Amniotic stem cell (primary cell): Measurements from ENCODE around the gene MUC6.
"Not testable (repeated sequence)": the region's sequence is repeated elsewhere in the genome, so short reads cannot be mapped to it uniquely, and the experiment has no call there.

Experiments used
- DNase-seq: peaks from one replicate; lab custom pipeline; 2025; lab: John Stamatoyannopoulos, UW

Gene MUC6

GRCh38 chr11:1023811-1024596, 12.5 kb downstream of the MUC6 start:
- no peak for DNase-seq

- no peak for DNase-seq
Measured at GRCh38 chr11:1022908-1023810, 13.4 kb downstream of the MUC6 start.

GRCh38 chr11:1022411-1022810, 14.1 kb downstream of the MUC6 start:
- DNase-seq, result no peak

DNA sequence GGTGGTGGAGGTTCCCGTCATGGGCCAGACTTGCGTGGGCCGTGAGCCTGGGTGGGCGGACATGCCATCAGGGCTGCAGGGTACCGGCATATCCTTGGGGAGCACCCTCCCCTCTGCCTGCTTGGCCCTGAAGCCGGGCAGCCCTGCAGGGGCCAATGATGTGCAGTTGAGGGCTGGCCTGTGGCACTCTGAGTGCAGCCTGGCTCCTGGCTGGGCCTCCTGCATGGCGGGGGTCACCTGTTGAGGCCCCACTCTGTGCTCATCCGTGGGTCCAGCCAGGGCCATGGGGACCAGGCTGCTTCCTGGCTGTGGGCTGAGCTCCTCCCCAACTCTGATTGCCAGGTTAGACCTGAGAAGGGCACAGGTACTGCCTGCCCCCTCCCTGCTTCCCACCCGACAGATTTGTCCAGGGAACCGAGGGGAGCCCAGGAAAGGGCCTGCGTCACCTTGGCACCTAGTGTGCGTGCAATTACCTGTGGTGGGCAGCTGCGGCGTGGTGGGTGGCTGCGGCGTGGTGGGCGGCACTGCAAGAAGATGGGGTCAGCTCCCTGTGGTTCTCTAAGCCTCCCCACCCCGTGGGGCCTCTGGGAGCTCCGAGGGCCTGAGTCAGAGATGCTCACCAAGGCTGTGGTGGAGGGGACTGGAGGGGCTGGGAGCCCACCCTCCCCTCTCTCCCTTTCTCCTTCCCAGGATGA, 16.2 kb downstream of the MUC6 start:
- DNase-seq, result no peak

- no peak for DNase-seq
Measured at GRCh38 chr11:1019321-1019910, 17.1 kb downstream of the MUC6 start.

DNA sequence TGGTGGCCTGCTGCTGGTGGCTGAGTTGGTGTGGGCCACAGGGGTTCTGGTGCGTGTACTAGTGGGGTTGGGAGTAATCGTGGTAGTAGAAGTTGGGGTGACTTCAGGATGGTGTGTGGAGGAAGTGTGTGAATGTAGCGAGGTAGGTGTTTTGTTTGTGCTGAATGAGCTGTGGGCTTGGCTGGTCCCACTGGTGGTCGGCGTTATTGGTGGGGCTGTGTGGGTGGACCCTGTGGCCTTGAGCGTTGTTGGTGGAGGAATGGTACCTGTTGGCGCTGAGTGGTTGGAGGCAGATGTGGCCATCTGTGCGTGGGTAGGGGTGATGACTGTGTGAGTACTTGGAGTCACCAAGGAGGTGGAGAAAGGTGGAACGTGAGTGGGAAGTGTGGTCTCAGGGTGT, 18.4 kb downstream of the MUC6 start:
- no peak for DNase-seq

DNA sequence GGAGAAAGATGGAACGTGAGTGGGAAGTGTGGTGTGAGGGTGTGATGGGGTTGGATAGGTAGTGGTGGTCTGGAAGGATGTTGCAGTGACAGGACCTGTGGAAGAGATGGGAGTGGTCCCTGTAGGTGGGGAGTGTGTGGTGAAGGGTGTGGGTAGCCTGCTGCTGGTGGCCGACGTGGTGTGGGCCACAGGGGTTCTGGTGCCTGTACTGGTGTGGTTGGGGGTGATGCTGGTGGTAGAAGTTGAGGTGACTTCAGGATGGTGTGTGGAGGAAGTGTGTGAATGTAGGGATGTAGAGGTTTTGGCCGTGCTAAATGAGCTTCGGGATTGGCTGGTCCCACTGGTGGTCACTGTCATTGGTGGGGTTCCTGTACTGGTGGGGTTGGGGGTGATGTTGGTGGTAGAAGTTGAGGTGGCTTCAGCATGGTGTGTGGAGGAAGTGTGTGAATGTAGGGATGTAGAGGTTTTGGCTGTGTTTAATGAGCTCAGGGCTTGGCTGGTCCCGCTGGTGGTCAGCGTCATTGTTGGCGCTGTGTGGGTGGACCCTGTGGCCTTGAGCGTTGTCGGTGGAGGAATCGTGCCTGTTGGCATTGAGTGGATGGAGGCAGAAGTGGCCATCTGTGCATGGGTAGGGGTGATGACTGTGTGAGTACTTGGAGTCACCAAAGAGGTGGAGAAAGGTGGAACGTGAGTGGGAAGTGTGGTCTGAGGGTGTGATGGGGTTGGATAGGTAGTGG, 19.1 kb downstream of the MUC6 start:
- no peak for DNase-seq

DNA sequence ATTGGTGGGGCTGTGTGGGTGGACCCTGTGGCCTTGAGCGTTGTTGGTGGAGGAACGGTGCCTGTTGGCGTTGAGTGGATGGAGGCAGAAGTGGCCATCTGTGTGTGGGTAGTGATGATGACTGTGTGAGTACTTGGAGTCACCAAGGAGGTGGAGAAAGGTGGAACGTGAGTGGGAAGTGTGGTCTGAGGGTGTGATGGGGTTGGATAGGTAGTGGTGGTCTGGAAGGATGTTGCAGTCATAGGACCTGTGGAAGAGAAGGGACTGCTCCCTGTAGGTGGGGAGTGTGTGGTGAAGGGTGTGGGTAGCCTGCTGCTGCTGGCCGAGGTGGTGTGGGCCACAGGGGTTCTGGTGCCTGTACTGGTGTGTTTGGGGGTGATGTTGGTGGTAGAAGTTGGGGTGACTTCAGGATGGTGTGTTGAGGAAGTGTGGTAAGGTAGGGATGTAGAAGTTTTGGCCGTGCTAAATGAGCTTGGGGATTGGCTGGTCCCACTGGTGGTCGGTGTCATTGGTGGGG, 19.9 kb downstream of the MUC6 start:
- not testable (repeated sequence) for DNase-seq

DNA sequence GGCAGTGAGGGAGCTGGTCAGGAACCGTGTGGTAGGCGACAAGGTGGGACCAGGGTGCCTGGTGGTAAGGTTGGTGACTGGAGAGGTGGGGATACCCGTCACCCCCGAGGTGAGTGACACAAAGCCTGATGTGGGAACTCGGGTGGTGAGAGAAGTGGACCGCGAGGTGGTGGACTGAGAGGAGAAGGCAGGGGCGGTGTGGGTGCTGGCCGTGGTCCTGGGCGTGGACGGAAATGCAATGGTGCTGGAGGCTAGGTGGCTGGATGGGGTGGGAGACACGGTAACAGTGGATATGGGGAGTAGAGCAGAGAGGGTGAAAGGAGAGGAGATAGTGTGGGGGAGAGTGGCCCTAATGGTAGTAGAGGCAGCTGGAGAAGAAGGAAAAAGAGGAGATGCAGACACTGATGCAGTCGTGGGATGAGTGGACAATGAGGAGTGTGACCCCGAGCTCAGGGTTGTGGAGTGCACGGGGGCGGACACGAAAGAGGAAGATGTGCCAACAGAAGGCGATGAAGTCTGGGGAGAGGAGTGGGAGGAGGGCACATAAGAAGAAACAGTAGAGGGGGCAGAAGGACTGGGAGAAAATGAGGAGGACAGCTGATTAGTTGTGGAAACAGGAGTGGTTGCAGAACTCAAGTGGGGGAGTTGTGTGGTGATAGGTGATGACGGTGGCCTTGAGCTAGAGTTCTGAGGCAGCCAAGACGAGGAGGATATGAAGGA, 20.5 kb downstream of the MUC6 start:
- no peak for DNase-seq

- DNase-seq, result no peak
Measured at GRCh38 chr11:1015064-1015463, 21.5 kb downstream of the MUC6 start.

DNA sequence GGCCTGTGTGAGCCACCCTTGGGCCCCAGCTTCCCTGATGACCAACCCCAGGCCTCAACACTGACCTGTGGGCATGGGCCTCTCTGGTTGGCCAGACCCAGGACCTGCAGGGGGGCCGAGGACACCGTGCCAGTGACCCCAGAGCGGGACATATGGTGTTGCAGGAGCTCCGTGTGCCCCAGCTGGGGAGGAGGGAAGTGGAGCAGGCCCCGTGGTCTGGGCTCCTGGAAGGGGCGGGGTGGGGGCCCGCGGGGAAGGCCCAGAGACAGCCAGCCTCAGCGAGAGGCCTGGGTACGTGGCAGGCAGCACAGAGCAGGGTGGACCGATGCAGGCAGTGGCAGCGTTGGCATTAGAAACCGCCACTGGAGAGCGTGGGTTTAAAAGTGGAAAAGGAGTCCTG, 22.2 kb downstream of the MUC6 start:
- no peak for DNase-seq

GRCh38 chr11:1013631-1013935, 22.9 kb downstream of the MUC6 start:
- DNase-seq, result no peak

GRCh38 chr11:1012740-1013630, 23.5 kb downstream of the MUC6 start:
- DNase-seq, result no peak

DNA sequence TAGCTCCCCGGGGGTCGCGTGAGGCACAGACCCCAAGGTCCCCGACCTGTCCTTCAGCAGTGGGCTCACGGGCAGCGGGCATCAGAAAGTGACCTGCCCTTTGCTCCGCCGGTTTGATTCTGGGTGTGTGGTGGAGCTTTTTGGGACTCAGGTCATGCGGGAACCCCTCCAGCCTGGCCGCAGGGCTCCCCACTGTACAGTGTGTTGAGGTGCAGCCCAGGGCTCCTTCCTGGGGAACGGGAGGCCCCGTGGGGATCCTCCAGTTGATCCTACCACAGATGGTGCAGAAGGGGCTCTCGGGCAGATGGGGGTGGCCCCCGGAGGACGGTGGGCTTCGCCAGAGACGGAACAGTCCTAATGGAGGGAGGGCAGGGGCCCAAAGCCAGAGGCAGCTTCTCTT, 24.2 kb downstream of the MUC6 start:
- no peak for DNase-seq

DNA sequence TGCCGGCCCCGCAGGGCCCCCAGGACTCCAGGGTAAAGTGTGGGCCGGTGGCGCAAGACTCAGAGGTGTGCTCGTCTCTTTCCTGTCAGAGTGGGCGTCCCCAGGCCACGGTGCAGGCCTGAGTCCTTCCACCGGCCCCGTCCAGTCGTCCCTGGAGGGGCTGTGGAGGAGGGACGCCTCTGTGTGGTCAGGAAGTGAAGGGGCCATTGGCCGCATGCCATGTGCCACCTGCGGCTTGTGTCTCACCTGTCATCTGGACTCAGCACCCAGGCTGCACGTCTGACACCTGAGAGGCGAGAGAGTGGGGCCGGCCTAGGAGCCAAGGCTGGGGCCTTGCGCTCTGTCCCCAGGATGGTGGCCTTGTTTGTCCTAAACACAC, 25.2 kb downstream of the MUC6 start:
- DNase-seq, result no peak

- DNase-seq, result no peak
Measured at GRCh38 chr11:1010551-1011319, 25.8 kb downstream of the MUC6 start.

GRCh38 chr11:1009991-1010390, 26.5 kb downstream of the MUC6 start:
- no peak for DNase-seq

DNA sequence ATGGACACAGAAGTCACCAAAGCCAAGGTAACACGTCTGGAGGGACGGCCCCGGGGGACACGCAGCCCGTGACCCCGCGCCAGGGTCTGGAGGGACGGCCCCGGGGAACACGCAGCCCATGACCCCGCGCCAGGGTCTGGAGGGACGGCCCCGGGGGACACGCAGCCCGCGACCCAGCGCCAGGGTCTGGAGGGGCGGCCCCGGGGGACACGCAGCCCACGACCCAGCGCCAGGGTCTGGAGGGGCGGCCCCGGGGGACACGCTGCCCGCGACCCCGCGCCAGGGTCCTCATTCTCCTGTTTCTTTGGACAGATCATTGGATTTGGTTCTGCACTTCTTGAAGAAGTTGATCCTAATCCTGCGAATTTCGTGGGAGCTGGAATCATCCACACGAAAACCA, 27.1 kb downstream of the MUC6 start:
- no peak for DNase-seq

- DNase-seq, result no peak
Measured at GRCh38 chr11:1008803-1009145, 27.7 kb downstream of the MUC6 start.
